Transverse colon (tissue), 4 donors: ENCODE results near the gene IRF4. TPM values are rescaled to one million over a fixed set of nuclear protein-coding genes. Genes with fewer than 3 reads are reported as not detected.

Experiments used
- DNase-seq: peaks from one replicate; pipeline ENCODE4 v3.0.0-alpha.2; 2019
- H3K27ac ChIP-seq, 4 donors: fragments of 200-600 bp; sonication (generic); 2 replicates each; pipeline ENCODE4 v1.5.1; 2016 to 2018; ENCODE audit warnings: inconsistent platforms in 4 of 4
- H3K27me3 ChIP-seq: fragments of 200-600 bp; sonication (generic); 2 replicates; pipeline ENCODE4 v1.5.1; 2017; ENCODE audit warnings: inconsistent platforms
- H3K36me3 ChIP-seq, 4 donors: fragments of 200-600 bp; sonication (generic); 2 replicates each; pipeline ENCODE4 v1.5.1; 2017 to 2019; ENCODE audit warnings: inconsistent platforms in 4 of 4
- H3K4me1 ChIP-seq, 4 donors: fragments of 200-600 bp; sonication (generic); 2 replicates each; pipeline ENCODE4 v1.5.1; 2017 to 2020; ENCODE audit warnings: inconsistent platforms in 4 of 4
- H3K4me3 ChIP-seq, 4 donors: fragments of 200-600 bp; sonication (generic); 1 replicate in 1 of 4; 2 replicates in 3 of 4; pipeline versions ENCODE4 v1.5.1 to v1.6.1; 2017 to 2019; ENCODE audit warnings: inconsistent platforms in 4 of 4
- H3K9me3 ChIP-seq, 2 donors: fragments of 200-600 bp; sonication (generic); 2 replicates each; pipeline ENCODE4 v1.5.1; 2017 to 2019; ENCODE audit warnings: inconsistent platforms in 2 of 2
- CTCF ChIP-seq, 5 experiments: fragments of 200-600 bp in 3 of 5; fragments of 450-650 bp in 2 of 5; sonication (generic) in 3 of 5; IDR thresholded peaks; 1 replicate in 2 of 5; 2 replicates in 3 of 5; pipeline ENCODE4 v1.5.1; 2016 to 2017; ENCODE audit warnings: antibody characterized with exemption in 5 of 5, inconsistent platforms in 3 of 5, mild to moderate bottlenecking in 2 of 5, moderate library complexity in 1 of 5
- EP300 ChIP-seq: sonication (generic); formaldehyde crosslinking; IDR thresholded peaks from one replicate; pipeline ENCODE4 v1.6.1; 2017; ENCODE audit warnings: antibody characterized with exemption, low read depth
- POLR2A ChIP-seq: fragments of 450-650 bp; IDR thresholded peaks from one replicate; pipeline ENCODE4 v1.6.1; 2016; ENCODE audit warnings: antibody characterized with exemption, mild to moderate bottlenecking, moderate library complexity
- POLR2AphosphoS5 ChIP-seq, 3 donors: sonication (generic); formaldehyde crosslinking; IDR thresholded peaks; one replicate each; pipeline ENCODE4 v1.6.1; 2016; ENCODE audit warnings: antibody characterized with exemption in 3 of 3
- WGBS, 2 donors: methylation state at CpG; one replicate each; pipeline ENCODE4 v1.1.5; 2018; ENCODE audit warnings: low coverage in 1 of 2; 5-methylcytosine and 5-hydroxymethylcytosine counted together
- in situ Hi-C, 4 donors: fragments of 200-750 bp; cut with MboI; loops; one replicate each; pipeline versions ENCODE4 v1.15.0 to v1.15.1; 2017; ENCODE audit warnings: low sequenced_read_pairs in 3 of 4, low pct_ligation_motif_present in 1 of 4, low pct_unique_long_range_greater_than_20kb in 1 of 4
- intact Hi-C: fragments of 100-400 bp; cut with DNase I; formaldehyde crosslinking; loops from one replicate; pipeline ENCODE4 v1.15.1; 2023; ENCODE audit warnings: low total_unique reads
- total RNA-seq, 4 donors: library from RNA; depleted of rRNA; stranded (reverse); fragments of >200 nt; gene quantifications; one replicate each; pipeline ENCODE4 v1.1.0, GENCODE V29; 2016

IRF4 gene
- total RNA-seq, 4 donors from 2014 or later: 0.40 to 18.4 (median 4.3) TPM

- Histone ChIP-seq H3K4me3 (no peak overlapping the region), H3K9me3 (no peaks in the 10 kb centered on the region), H3K4me1 (no peaks in the 10 kb centered on the region), H3K27ac (no peak overlapping the region), H3K27me3 (no peaks in the 10 kb centered on the region), H3K36me3 (peaks cover 0 to 4% (median 0%) of the 10 kb centered on the region in 4 donors)
- no peak for TF ChIP-seq CTCF (IDR thresholded peaks at IDR 0.05)
- in situ Hi-C loops (no loop called here), intact Hi-C loops (no loop called here)
- WGBS, 2 donors: 90 to 93% methylated on average over 9 of the region's 9 CpGs
- DNase-seq: no peak
These were observed 41.2 kb upstream of the IRF4 start for GRCh38 chr6:350371-350770.

GRCh38 chr6:351011-351866 is 40.3 kb upstream of the IRF4 start:
- TF ChIP-seq CTCF (IDR thresholded peaks at IDR 0.05): no peak
- no peak for TF ChIP-seq POLR2A
- TF ChIP-seq EP300: no peak
- TF ChIP-seq POLR2AphosphoS5 (IDR thresholded peaks at IDR 0.05): no peak
- WGBS, 2 donors: 87 to 90% methylated on average over 27 to 31 of the region's 31 CpGs
- H3K4me3 ChIP-seq: no peak overlapping the region
- H3K27me3 ChIP-seq: no peaks in the 10 kb centered on the region
- DNase-seq: no peak
- H3K27ac ChIP-seq: no peak overlapping the region
- H3K4me1 ChIP-seq: no peaks in the 10 kb centered on the region
- in situ Hi-C loops: no loop called here
- H3K36me3 ChIP-seq: peaks cover 0 to 4% (median 0%) of the 10 kb centered on the region in 4 donors
- no peaks in the 10 kb centered on the region for H3K9me3 ChIP-seq
- intact Hi-C loops: no loop called here

- 86% methylated on average over 4 of the region's 4 CpGs; no CpG with 5 or more reads in 1 of the 2 donors for WGBS, 2 donors
- no peak overlapping the region for H3K27ac ChIP-seq
- in situ Hi-C loops: no loop called here
- TF ChIP-seq POLR2A (no peak), CTCF (IDR thresholded peaks at IDR 0.05) (no peak), POLR2AphosphoS5 (IDR thresholded peaks at IDR 0.05) (no peak), EP300 (no peak)
- DNase-seq: no peak
- intact Hi-C loops: no loop called here
- H3K9me3 ChIP-seq: no peaks in the 10 kb centered on the region
- H3K36me3 ChIP-seq: peaks cover 0 to 4% (median 0%) of the 10 kb centered on the region in 4 donors
- no peaks in the 10 kb centered on the region for H3K27me3 ChIP-seq
- no peak overlapping the region for H3K4me3 ChIP-seq
- no peaks in the 10 kb centered on the region for H3K4me1 ChIP-seq
These were observed 39.7 kb upstream of the IRF4 start for GRCh38 chr6:351867-352289.

GRCh38 chr6:352474-352873 is 39.1 kb upstream of the IRF4 start:
- 87 to 92% methylated on average over 3 to 5 of the region's 5 CpGs for WGBS, 2 donors
- no peaks in the 10 kb centered on the region for H3K9me3 ChIP-seq
- H3K4me3 ChIP-seq: no peak overlapping the region
- no peaks in the 10 kb centered on the region for H3K4me1 ChIP-seq
- H3K27me3 ChIP-seq: no peaks in the 10 kb centered on the region
- H3K36me3 ChIP-seq: peaks cover 0 to 4% (median 0%) of the 10 kb centered on the region in 4 donors
- intact Hi-C loops: no loop called here
- TF ChIP-seq EP300 (no peak), POLR2AphosphoS5 (IDR thresholded peaks at IDR 0.05) (no peak), POLR2A (no peak), CTCF (IDR thresholded peaks at IDR 0.05) (no peak)
- in situ Hi-C loops: no loop called here
- no peak for DNase-seq
- no peak overlapping the region for H3K27ac ChIP-seq
